SK-N-MC (cell line): ENCODE data around the gene RSPRY1.

Experiments
- DNase-seq: peaks from one replicate; pipeline ENCODE4 v3.0.0-alpha.2; 2011; ENCODE audit warnings: low read depth, low spot score
- H3K27ac ChIP-seq: fragments of 200-600 bp; sonication (generic); 2 replicates; pipeline ENCODE4 v1.5.1; 2016; ENCODE audit warnings: mixed run types
- H3K36me3 ChIP-seq: fragments of 200-600 bp; sonication (generic); 2 replicates; pipeline ENCODE4 v1.6.1; 2017; ENCODE audit warnings: antibody characterized with exemption, low read length, mixed read lengths; ENCODE audit not compliant: insufficient read depth
- H3K4me3 ChIP-seq: fragments of 200-600 bp; sonication (generic); 2 replicates; pipeline ENCODE4 v1.5.1; 2016
- H3K9ac ChIP-seq: fragments of 200-600 bp; sonication (generic); 2 replicates; pipeline ENCODE4 v1.8.0; 2017; ENCODE audit warnings: mixed run types, mixed read lengths; ENCODE audit not compliant: insufficient read length
- H3K9me3 ChIP-seq: fragments of 200-600 bp; sonication (generic); 2 replicates; pipeline ENCODE4 v1.6.1; 2017; ENCODE audit warnings: low read depth, mild to moderate bottlenecking, antibody characterized with exemption, low read length, moderate library complexity, mixed read lengths
- EZH2 ChIP-seq: fragments of 200-600 bp; sonication (generic); IDR thresholded peaks from one replicate; pipeline ENCODE4 v1.6.1; 2017; ENCODE audit warnings: antibody characterized with exemption
- FOXP2 ChIP-seq: optimal IDR thresholded peaks from 2 replicates; pipeline ENCODE3; 2011; ENCODE audit warnings: mild to moderate bottlenecking, moderate library complexity; ENCODE audit not compliant: insufficient read depth; ENCODE audit errors: extremely low read length, control extremely low read depth
- POLR2AphosphoS5 ChIP-seq: IDR thresholded peaks from 2 replicates; pipeline ENCODE4 v1.6.1; 2012; ENCODE audit warnings: mild to moderate bottlenecking, low read depth, low read length, borderline replicate concordance

RSPRY1 gene

GRCh38 chr16:57251352-57251751 lies 65.2 kb downstream of the RSPRY1 start:
- TF ChIP-seq POLR2AphosphoS5 = no peak
- TF ChIP-seq FOXP2 = no peak
- no peak for TF ChIP-seq EZH2
- Histone ChIP-seq H3K36me3 (peaks cover 5% of the 10 kb centered on the region; the same call in 1 of the 2 replicates), H3K27ac (no peak overlapping the region), H3K9me3 (no peaks in the 10 kb centered on the region), H3K4me3 (no peak overlapping the region), H3K9ac (no peak overlapping the region)
- no peak for DNase-seq

- Histone ChIP-seq H3K27ac (no peak overlapping the region), H3K9me3 (no peaks in the 10 kb centered on the region), H3K4me3 (no peak overlapping the region), H3K9ac (no peak overlapping the region), H3K36me3 (peaks cover 5% of the 10 kb centered on the region; the same call in 1 of the 2 replicates)
- TF ChIP-seq EZH2 (no peak), FOXP2 (no peak), POLR2AphosphoS5 (no peak)
- DNase-seq = no peak
Observed at GRCh38 chr16:57252148-57252721, 66.1 kb downstream of the RSPRY1 start.

GRCh38 chr16:57253466-57253865 lies 67.3 kb downstream of the RSPRY1 start:
- no peak for DNase-seq
- no peak for TF ChIP-seq EZH2
- TF ChIP-seq POLR2AphosphoS5 = no peak
- TF ChIP-seq FOXP2 = no peak
- Histone ChIP-seq H3K9me3 (no peaks in the 10 kb centered on the region), H3K27ac (no peak overlapping the region), H3K36me3 (peaks cover 5% of the 10 kb centered on the region; the same call in 1 of the 2 replicates), H3K9ac (no peak overlapping the region), H3K4me3 (no peak overlapping the region)

DNA sequence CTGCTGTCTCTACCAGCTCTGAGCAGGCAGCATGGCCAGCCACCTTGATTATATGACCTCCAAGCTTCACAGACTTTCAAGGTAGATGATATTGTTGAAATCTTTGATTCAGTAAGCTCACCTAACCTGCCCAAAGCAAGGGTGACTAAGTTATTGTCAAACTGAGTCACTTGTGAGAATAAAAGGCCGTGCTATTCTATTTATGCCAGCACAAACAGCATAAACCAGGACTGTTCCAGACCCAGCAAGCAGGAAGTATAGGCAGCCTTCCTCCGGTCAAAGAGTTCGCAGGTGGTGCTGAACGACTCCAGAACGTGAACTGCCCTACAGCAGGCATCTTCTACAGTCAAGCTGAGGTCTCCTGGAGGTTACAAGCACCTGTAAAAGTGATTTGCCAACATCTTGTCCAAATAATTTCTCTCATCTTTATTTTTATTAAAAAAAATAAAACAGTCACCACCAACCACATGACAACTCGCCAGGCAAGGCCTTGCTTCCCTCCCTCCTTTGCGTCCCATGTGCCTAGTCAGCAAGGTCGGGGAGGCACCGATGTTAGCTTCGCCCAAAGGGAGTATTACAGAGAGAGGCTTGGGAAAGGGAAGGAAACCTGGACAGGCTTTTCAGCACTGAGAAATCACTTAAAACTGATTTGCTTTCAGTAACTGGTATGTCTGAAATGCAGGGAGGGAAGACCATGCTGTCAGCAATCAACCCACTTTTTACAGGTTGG lies 69.7 kb downstream of the RSPRY1 start:
- TF ChIP-seq EZH2 (no peak), POLR2AphosphoS5 (no peak), FOXP2 (no peak)
- no peak for DNase-seq
- no peaks in the 10 kb centered on the region for H3K9me3 ChIP-seq
- H3K36me3 ChIP-seq = peaks cover 5% of the 10 kb centered on the region; the same call in 1 of the 2 replicates
- H3K27ac ChIP-seq = no peak overlapping the region
- H3K9ac ChIP-seq = no peak overlapping the region
- no peak overlapping the region for H3K4me3 ChIP-seq

DNA sequence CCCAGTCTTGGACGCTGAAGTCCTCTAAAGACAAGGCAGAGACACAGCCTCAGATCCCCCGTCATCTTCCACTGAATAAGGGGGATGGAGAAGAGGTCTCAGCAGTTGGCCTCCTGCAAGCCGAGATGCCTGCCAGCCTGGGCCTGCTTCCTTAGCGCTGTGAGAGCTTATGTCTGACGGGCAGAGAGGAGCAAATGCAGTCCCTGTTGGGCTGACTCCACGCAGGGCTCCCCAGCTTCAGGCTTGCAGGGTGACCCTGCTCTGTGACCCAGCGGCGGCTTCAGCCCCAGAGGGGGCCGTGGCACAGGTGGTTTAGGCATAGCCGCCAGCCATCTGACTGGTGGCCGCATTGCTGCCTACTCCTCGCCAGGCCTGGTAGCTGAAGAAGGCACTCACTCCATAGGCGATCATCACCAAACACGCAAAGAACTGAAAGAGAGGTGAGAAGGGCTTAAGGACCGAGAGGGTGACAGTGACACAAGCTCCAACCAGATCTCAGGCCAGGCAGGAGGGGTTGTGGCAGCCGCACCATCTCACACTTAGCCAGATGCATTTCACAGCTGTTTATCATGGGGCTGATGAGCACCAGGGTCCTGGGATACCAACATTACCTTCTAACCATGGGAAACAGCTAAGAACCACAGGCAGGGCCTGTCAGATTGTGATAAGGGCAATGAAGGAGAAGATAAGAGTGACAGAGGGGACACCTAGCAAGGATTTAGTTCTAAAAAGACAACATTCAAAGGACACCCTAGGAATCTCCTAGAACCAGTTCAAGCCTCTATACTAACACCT lies 70.7 kb downstream of the RSPRY1 start:
- DNase-seq = no peak
- Histone ChIP-seq H3K36me3 (peaks cover 5% of the 10 kb centered on the region; the same call in 1 of the 2 replicates), H3K4me3 (no peak overlapping the region), H3K27ac (no peak overlapping the region), H3K9me3 (no peaks in the 10 kb centered on the region), H3K9ac (no peak overlapping the region)
- TF ChIP-seq POLR2AphosphoS5 = no peak

DNA sequence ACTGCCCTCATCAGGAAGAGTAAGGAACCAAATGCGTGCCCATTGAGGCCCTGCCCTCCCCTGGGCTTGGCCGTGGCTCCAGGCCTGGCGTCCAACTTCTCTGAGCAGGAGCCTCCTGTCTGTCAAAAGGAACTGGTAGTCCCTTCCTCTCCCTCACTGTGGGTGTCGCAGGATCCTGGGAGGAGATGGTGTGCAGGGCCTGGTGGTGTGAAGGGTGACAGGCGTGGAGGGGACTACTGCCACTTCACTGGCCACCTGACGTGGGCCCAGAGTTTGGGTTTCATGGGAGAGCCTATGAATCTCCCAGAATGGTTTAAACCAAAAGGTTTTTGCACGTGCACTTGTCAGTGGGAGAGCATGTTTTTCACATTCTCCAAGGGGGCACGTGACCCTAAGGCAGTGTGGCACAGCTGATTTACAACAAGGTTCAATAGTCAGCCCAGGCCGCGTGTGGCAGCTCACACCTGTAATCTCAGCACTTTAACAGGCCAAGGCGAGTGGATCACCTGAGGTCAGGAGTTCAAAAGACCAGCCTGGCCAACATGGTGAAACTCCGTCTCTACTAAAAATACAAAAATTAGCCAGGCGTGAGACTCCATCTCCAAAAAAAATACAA lies 71.4 kb downstream of the RSPRY1 start:
- TF ChIP-seq FOXP2 (no peak), EZH2 (no peak), POLR2AphosphoS5 (no peak)
- Histone ChIP-seq H3K4me3 (no peak overlapping the region), H3K27ac (no peak overlapping the region), H3K9me3 (no peaks in the 10 kb centered on the region), H3K36me3 (no peaks in the 10 kb centered on the region; the same call in 1 of the 2 replicates), H3K9ac (no peak overlapping the region)
- DNase-seq = no peak

GRCh38 chr16:57258226-57258909 lies 72.2 kb downstream of the RSPRY1 start:
- Histone ChIP-seq H3K9ac (no peak overlapping the region), H3K9me3 (no peaks in the 10 kb centered on the region), H3K36me3 (no peaks in the 10 kb centered on the region), H3K4me3 (no peak overlapping the region), H3K27ac (no peak overlapping the region)
- TF ChIP-seq EZH2 = no peak
- no peak for TF ChIP-seq POLR2AphosphoS5
- TF ChIP-seq FOXP2 = no peak
- no peak for DNase-seq

DNA sequence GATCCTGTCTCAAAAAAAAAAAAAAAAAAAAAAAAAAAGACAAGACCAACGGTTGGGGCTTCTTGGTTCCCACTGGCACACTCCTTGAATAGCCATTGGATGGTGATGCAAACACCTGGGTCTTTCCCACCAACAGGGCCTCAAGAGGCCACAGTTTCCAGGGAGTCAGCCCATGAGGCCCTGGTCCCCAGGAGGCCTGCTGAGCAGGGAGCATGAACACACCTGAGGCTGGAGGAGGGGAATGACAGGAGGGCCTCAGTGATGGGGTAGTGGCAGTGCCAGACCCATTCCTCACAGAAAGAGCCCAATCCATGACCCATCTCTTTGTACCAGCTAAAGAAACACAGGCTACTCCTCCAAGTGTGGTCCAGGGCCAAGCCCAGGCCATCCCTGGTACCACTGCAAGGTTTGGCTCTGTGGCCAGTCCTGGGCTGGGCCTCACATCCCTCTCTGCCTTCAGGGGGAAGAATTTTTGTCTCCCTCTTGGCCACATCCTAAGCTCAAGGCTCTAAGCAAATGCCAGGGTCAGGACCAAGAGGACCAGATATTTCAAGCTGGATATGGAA lies 72.9 kb downstream of the RSPRY1 start:
- Histone ChIP-seq H3K9ac (no peak overlapping the region), H3K9me3 (no peaks in the 10 kb centered on the region), H3K27ac (no peak overlapping the region), H3K36me3 (no peaks in the 10 kb centered on the region), H3K4me3 (no peak overlapping the region)
- no peak for TF ChIP-seq FOXP2
- TF ChIP-seq EZH2 = no peak
- no peak for TF ChIP-seq POLR2AphosphoS5
- DNase-seq = no peak
